Astrocyte (in vitro differentiated cells and primary cell): ENCODE results near the gene CARD8. TPM values are rescaled to one million over a fixed set of nuclear protein-coding genes. Genes with fewer than 3 reads are reported as not detected.

Experiments
- DNase-seq: peaks from one replicate; pipeline ENCODE4 v3.0.0-alpha.2; 2010; ENCODE audit warnings: low read depth
- FAIRE-seq: peaks from 2 replicates; lab custom pipeline; 2011; peaks lifted over from hg19 to GRCh38; lab: Jason Lieb, UNC
- H2AFZ ChIP-seq: 2 replicates; pipeline ENCODE4 v1.6.0; 2012; ENCODE audit warnings: low read depth, low read length, inconsistent platforms
- H3K27ac ChIP-seq: 2 replicates; pipeline ENCODE4 v1.5.1; 2011; ENCODE audit warnings: low read depth, low read length, inconsistent platforms
- H3K27me3 ChIP-seq: 2 replicates; pipeline ENCODE4 v1.6.0; 2011; ENCODE audit warnings: low read length, inconsistent platforms; ENCODE audit not compliant: insufficient read depth
- H3K36me3 ChIP-seq: 2 replicates; pipeline ENCODE4 v1.5.1; 2011; ENCODE audit warnings: low read length, inconsistent platforms; ENCODE audit not compliant: insufficient read depth
- H3K4me1 ChIP-seq: 2 replicates; pipeline ENCODE4 v1.5.1; 2011; ENCODE audit warnings: low read length, inconsistent platforms; ENCODE audit not compliant: insufficient read depth
- H3K4me2 ChIP-seq: 2 replicates; pipeline ENCODE4 v1.6.0; 2012; ENCODE audit warnings: low read length, inconsistent platforms
- H3K4me3 ChIP-seq: 2 replicates; pipeline ENCODE4 v1.5.1; 2011; ENCODE audit warnings: low read depth, mild to moderate bottlenecking, low read length, inconsistent platforms; ENCODE audit not compliant: insufficient read depth
- H3K79me2 ChIP-seq: 2 replicates; pipeline ENCODE4 v1.6.0; 2012; ENCODE audit warnings: mild to moderate bottlenecking, low read length, inconsistent platforms; ENCODE audit not compliant: insufficient read depth
- H3K9ac ChIP-seq: 2 replicates; pipeline ENCODE4 v1.6.0; 2012; ENCODE audit warnings: mild to moderate bottlenecking, low read length, inconsistent platforms
- H3K9me3 ChIP-seq: 2 replicates; pipeline ENCODE4 v1.5.1; 2012; ENCODE audit warnings: low read depth, mild to moderate bottlenecking, low read length, inconsistent platforms; ENCODE audit not compliant: insufficient read depth
- H4K20me1 ChIP-seq: 2 replicates; pipeline ENCODE4 v1.6.0; 2012; ENCODE audit warnings: low read length, inconsistent platforms; ENCODE audit not compliant: insufficient read depth
- H3K27ac Mint-ChIP-seq: one replicate; pipeline ENCODE4 v1.8.0; 2021; ENCODE audit warnings: mild to moderate bottlenecking, mixed read lengths; ENCODE audit not compliant: unreplicated experiment
- H3K27me3 Mint-ChIP-seq: one replicate; pipeline ENCODE4 v1.8.0; 2021; ENCODE audit warnings: low read depth, mixed read lengths; ENCODE audit not compliant: unreplicated experiment
- H3K36me3 Mint-ChIP-seq: one replicate; pipeline ENCODE4 v1.8.0; 2021; ENCODE audit warnings: low read depth, mixed read lengths; ENCODE audit not compliant: unreplicated experiment
- H3K4me1 Mint-ChIP-seq: one replicate; pipeline ENCODE4 v1.8.0; 2021; ENCODE audit warnings: low read depth, mixed read lengths; ENCODE audit not compliant: unreplicated experiment
- H3K4me3 Mint-ChIP-seq: one replicate; pipeline ENCODE4 v1.8.0; 2021; ENCODE audit warnings: mild to moderate bottlenecking, moderate library complexity, mixed read lengths; ENCODE audit not compliant: unreplicated experiment
- H3K9me3 Mint-ChIP-seq: one replicate; pipeline ENCODE4 v1.8.0; 2021; ENCODE audit warnings: mild to moderate bottlenecking, mixed read lengths; ENCODE audit not compliant: unreplicated experiment
- CTCF ChIP-seq: IDR thresholded peaks from 2 replicates; pipeline ENCODE4 v1.5.1; 2011; ENCODE audit warnings: low read depth, mild to moderate bottlenecking, inconsistent platforms, low read length, moderate library complexity; ENCODE audit not compliant: insufficient read depth
- EZH2 ChIP-seq: IDR thresholded peaks from 2 replicates; pipeline ENCODE4 v1.6.1; 2012; ENCODE audit warnings: mild to moderate bottlenecking, low read length, inconsistent platforms; ENCODE audit not compliant: insufficient read depth
- total RNA-seq: library from RNA; stranded (reverse); gene quantifications from 2 replicates; pipeline ENCODE4 v1.2.1, GENCODE V29; 2021

The CARD8 gene
- total RNA-seq, 1 donor from 2014 or later = 26.3 TPM

GRCh38 chr19:48169578-48169938 is 86.2 kb downstream of the CARD8 start:
- H3K4me3 Mint-ChIP-seq = peak overlapping the region; percentile 93
- peak overlapping the region; percentile 87 for H3K27ac Mint-ChIP-seq
- H3K27ac ChIP-seq = peak overlapping the region; percentile 91
- H3K9ac ChIP-seq = peak overlapping the region; percentile 87
- H3K4me1 ChIP-seq = peaks cover 9% of the 10 kb centered on the region
- peak overlapping the region; percentile 99 for H3K4me2 ChIP-seq
- peak overlapping the region; percentile 84 for H3K4me3 ChIP-seq
- no peak for TF ChIP-seq CTCF
- no peak for TF ChIP-seq EZH2
- H3K9me3 ChIP-seq = no peaks in the 10 kb centered on the region
- peaks cover 10% of the 10 kb centered on the region for H3K36me3 ChIP-seq
- H3K27me3 ChIP-seq = no peaks in the 10 kb centered on the region
- DNase-seq = peak; percentile 8
- no peaks in the 10 kb centered on the region for H3K9me3 Mint-ChIP-seq
- no peak for FAIRE-seq
- peaks cover 20% of the 10 kb centered on the region for H3K79me2 ChIP-seq
- H2AFZ ChIP-seq = peak overlapping the region; percentile 94
- peaks cover 4% of the 10 kb centered on the region for H3K4me1 Mint-ChIP-seq
- no peaks in the 10 kb centered on the region for H4K20me1 ChIP-seq
- peaks cover 14% of the 10 kb centered on the region for H3K36me3 Mint-ChIP-seq
- no peaks in the 10 kb centered on the region for H3K27me3 Mint-ChIP-seq

- Mint-ChIP-seq H3K27me3 (no peaks in the 10 kb centered on the region), H3K4me1 (peaks cover 4% of the 10 kb centered on the region), H3K9me3 (no peaks in the 10 kb centered on the region), H3K27ac (no peak overlapping the region), H3K36me3 (peaks cover 7% of the 10 kb centered on the region), H3K4me3 (peak overlapping the region; percentile 93)
- H3K4me3 ChIP-seq = no peak overlapping the region
- H4K20me1 ChIP-seq = no peaks in the 10 kb centered on the region
- H3K27ac ChIP-seq = no peak overlapping the region
- no peak for DNase-seq
- no peak overlapping the region for H3K4me2 ChIP-seq
- no peak overlapping the region for H2AFZ ChIP-seq
- H3K36me3 ChIP-seq = peaks cover 2% of the 10 kb centered on the region
- FAIRE-seq = no peak
- H3K79me2 ChIP-seq = peaks cover 20% of the 10 kb centered on the region
- TF ChIP-seq CTCF = no peak
- H3K9me3 ChIP-seq = no peaks in the 10 kb centered on the region
- no peak overlapping the region for H3K9ac ChIP-seq
- H3K4me1 ChIP-seq = peaks cover 9% of the 10 kb centered on the region
- no peaks in the 10 kb centered on the region for H3K27me3 ChIP-seq
Observed at GRCh38 chr19:48168689-48169088, 87.0 kb downstream of the CARD8 start.

GRCh38 chr19:48158210-48158790 is 97.4 kb downstream of the CARD8 start:
- H3K4me1 ChIP-seq = no peaks in the 10 kb centered on the region
- H3K4me2 ChIP-seq = no peak overlapping the region
- H3K27me3 ChIP-seq = no peaks in the 10 kb centered on the region
- no peak for FAIRE-seq
- no peaks in the 10 kb centered on the region for H4K20me1 ChIP-seq
- Mint-ChIP-seq H3K27ac (peak overlapping the region; percentile 36), H3K27me3 (no peaks in the 10 kb centered on the region), H3K4me3 (peak overlapping the region; percentile 8), H3K4me1 (no peaks in the 10 kb centered on the region), H3K36me3 (peaks cover 19% of the 10 kb centered on the region), H3K9me3 (no peaks in the 10 kb centered on the region)
- H2AFZ ChIP-seq = no peak overlapping the region
- H3K79me2 ChIP-seq = no peaks in the 10 kb centered on the region
- no peaks in the 10 kb centered on the region for H3K9me3 ChIP-seq
- no peak overlapping the region for H3K4me3 ChIP-seq
- H3K27ac ChIP-seq = no peak overlapping the region
- TF ChIP-seq EZH2 = no peak
- TF ChIP-seq CTCF = no peak
- H3K36me3 ChIP-seq = peaks cover 7% of the 10 kb centered on the region
- H3K9ac ChIP-seq = no peak overlapping the region
- no peak for DNase-seq
